Esophagus muscularis mucosa (tissue), 4 donors: ENCODE measurements around the gene ABO.

Source experiments
- EP300 ChIP-seq: sonication (generic); formaldehyde crosslinking; IDR thresholded peaks from one replicate; pipeline ENCODE4 v1.6.1; 2017; ENCODE audit warnings: antibody characterized with exemption
- POLR2A ChIP-seq: fragments of 450-650 bp; IDR thresholded peaks from one replicate; pipeline ENCODE4 v1.6.1; 2017; ENCODE audit warnings: antibody characterized with exemption, moderate library complexity, mild to moderate bottlenecking, low read depth
- POLR2AphosphoS5 ChIP-seq, 2 donors: sonication (generic); formaldehyde crosslinking; IDR thresholded peaks; one replicate each; pipeline ENCODE4 v1.6.1; 2017; ENCODE audit warnings: antibody characterized with exemption in 2 of 2
- TF ChIP-seq, protein P1 (sequence below), 3 experiments: fragments of 200-600 bp in 2 of 3; fragments of 450-650 bp in 1 of 3; sonication (generic) in 2 of 3; IDR thresholded peaks; one replicate each; pipeline ENCODE4 v1.5.1; 2017 to 2019; ENCODE audit warnings: antibody characterized with exemption in 3 of 3, mild to moderate bottlenecking in 2 of 3, moderate library complexity in 1 of 3

GRCh38 chr9:133207021-133207531 is 67.9 kb downstream of the ABO start:
- TF ChIP-seq, protein P1, sequence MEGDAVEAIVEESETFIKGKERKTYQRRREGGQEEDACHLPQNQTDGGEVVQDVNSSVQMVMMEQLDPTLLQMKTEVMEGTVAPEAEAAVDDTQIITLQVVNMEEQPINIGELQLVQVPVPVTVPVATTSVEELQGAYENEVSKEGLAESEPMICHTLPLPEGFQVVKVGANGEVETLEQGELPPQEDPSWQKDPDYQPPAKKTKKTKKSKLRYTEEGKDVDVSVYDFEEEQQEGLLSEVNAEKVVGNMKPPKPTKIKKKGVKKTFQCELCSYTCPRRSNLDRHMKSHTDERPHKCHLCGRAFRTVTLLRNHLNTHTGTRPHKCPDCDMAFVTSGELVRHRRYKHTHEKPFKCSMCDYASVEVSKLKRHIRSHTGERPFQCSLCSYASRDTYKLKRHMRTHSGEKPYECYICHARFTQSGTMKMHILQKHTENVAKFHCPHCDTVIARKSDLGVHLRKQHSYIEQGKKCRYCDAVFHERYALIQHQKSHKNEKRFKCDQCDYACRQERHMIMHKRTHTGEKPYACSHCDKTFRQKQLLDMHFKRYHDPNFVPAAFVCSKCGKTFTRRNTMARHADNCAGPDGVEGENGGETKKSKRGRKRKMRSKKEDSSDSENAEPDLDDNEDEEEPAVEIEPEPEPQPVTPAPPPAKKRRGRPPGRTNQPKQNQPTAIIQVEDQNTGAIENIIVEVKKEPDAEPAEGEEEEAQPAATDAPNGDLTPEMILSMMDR (IDR thresholded peaks at IDR 0.05): no peak
- TF ChIP-seq EP300: no peak
- TF ChIP-seq POLR2AphosphoS5 (IDR thresholded peaks at IDR 0.05): no peak
- TF ChIP-seq POLR2A: no peak
